ENCODE measurements around the gene MSANTD3.
A peak's percentile ranks its signal among the peaks of the same experiment; 100 is the strongest.

MSANTD3 gene

DNA sequence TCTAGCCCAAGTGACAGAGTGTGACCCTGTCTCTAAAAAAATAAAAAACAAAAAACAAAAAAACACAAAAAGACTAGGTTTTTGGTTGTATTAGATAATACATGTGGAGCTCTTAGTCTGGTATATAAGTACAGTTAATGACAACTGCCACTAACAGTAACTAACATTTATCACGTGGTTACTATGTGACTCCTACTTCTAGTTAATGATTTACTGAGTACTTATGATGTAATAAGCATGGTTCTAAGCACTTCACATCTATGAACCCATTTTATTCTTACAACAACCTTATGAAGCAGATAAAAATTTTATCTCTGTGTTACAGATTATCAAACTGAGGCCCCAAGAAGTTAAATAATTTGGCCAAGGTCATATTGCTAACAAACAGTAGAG is 39.9 kb downstream of the MSANTD3 start:
- no peak for DNase-seq

DNA sequence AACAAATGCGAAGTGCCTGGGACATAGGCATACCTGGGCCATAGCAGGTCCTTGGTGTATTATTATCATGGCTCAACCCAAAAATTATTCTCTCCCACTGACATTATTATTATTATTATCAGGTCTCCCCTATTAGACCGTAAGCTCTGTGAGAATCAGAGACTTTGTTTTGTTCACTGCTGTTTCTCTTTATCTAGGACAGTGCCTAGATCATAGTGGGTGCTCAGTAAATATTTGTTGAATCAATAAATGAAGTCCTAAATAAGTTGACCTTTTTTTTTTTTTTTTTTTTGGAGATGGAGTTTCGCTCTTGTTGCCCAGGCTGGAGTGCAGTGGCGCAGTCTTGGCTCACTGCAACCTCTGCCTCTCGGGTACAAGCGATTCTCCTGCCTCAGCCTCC is 41.1 kb downstream of the MSANTD3 start:
- DNase-seq: no peak

DNA sequence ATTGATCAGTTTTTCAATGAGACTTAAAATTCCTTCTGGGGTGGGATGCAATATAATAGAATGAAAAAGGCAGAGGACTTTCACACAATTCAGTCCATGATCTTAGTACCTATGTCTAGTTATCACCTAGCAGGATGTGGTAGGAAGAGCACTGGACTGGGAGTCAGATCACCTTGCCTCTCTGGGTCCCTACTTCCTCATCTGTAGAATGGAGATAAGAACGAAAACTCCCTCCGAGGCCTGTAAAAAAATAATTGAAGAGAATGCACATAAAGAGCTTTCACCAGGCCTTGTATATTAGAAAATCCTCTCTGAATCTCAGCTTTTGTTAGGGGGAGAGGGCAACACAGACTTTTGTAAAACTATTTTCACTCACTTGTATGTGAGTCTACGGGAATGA is 45.3 kb downstream of the MSANTD3 start:
- no peak for DNase-seq

DNA sequence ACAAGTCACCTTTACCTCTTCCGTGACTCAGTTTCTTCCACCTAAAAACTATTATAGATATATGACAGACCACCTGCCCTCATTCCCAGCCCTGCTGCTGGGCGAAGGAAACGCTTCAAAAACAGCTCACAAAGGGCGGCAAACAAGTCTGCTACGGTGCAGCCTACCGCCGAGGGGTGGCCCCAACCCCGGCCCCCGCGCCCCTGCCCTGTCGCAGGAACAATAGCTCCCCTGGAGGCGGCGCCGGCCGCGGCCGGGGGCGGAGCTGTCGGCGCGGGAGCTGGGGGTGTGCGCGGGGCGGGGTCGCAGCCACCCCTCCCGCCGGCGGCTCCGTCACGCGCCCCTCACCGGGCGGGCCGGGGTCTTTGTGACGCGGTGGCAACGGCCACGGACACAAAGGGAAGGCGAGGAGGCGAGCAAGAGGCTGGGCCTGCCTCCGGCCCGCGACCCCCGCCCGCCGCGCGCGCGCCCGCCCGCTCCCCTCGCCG is 45.9 kb downstream of the MSANTD3 start, which contains the start of gene TMEFF1:
Gene TMEFF1 (plus strand): TSS at position 362 of the 488 bp plus-strand sequence. CDS start 396 bp downstream, outside the sequence.
- peak; percentile 43 for DNase-seq

DNA sequence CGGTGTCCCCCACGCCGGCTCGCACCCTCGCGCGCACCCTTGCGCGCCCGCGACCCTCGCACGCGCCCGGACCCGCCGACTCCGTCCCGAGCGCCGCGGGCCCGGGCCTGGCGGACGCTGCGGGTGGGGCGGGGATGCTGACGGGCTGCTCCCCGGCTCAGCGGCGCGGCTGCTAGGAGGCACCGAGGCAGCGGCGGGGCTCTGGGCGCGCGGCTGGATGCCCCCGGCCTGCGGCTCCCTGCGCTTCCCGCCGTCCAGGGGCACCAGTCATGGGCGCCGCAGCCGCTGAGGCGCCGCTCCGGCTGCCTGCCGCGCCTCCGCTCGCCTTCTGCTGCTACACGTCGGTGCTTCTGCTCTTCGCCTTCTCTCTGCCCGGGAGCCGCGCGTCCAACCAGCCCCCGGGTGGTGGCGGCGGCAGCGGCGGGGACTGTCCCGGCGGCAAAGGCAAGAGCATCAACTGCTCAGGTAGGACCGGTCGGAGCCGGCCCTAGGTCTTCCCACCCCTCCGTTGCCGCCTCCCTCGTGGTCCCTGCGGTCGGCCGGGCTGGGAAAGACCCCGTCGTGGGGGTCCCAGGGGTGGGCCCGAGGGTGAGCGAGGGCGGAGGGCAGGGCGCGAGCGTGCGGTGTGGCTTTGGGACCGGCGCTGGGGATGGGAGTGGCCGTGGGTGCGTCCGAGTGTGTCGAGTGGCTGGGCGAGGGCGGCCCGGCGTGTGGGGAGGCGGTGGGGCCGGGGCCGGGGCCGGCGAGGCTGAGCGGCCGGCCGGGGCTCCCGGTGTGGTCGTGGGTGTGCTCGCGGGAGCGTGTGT is 46.5 kb downstream of the MSANTD3 start:
- DNase-seq: peak; percentile 22

DNA sequence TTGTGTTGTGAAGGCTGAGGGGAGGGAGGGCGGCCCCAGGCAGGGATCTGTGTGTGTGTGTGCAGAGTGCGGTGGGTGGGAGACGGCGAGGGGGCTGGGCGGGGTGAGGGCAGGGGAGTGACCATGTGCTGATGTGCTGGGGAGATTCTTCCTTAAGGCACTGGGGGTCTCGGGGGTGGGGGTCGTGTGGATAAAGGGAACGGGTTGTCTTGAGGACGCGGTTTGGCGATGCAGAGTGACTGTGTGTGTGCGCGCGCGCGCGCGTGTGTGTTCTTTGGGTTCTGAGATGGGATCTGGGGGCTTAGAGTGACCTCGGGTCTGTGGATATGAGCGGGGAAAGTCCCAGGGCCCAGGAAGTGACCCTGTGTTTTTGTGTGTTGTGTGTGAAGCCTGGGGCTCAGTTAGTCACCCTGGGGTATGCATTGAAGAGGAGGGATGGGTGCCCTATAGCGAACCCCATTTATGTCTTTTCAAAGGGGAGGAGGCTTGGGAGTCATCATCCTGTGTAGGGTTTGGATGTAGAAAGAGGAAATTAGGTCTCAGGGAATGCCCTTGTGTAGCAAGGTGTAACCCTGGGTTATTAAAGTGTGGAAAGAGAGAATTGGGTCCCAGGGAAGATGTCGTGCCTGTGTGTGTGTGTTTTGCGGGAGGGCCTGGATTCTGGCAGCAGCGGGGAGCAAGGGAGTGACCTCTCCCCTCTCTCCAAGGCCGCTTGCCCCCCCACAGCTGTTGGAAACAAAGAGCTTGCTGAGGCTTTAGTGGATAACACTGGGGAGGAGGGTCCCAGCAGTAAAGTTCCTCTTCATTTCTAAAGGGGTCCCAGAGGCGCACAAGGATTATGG is 47.4 kb downstream of the MSANTD3 start:
- peak; percentile 0 for DNase-seq

DNA sequence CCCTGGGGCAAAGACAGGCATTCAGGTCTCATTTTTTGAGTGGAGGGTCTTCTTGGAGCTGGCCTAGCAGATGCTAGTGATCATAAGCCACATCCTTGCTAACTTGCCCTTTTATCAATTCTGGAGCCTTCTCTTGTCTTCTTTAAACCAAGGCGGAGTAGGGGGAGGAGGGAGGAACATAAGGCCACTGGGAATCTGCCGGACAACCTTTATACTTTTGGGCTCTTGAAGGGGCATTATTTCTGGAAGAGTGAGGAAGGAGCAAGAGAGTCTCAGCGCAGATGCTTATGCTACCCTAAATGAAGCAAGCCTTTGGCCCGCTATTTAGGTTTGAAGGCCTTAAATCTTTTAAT is 48.0 kb downstream of the MSANTD3 start:
- no peak for DNase-seq

DNA sequence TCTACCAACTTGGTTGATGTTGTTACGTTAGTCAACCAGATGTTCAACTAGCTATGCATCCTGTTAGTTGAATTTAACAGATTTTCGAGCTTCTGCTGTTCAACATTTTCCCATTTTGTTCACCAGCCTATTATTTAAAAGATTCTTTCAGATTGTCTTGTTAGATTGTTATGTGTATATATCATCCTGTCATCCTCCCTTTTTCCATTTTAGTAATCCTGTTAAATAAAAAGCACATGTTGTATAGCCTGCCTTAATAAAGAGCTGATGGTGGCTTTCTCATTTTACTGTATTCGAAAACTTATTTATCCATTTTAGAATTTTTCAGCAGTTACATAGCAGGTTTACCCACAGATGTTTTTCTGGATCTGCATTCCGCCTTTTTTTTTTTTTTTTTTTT is 50.3 kb downstream of the MSANTD3 start:
- no peak for DNase-seq

DNA sequence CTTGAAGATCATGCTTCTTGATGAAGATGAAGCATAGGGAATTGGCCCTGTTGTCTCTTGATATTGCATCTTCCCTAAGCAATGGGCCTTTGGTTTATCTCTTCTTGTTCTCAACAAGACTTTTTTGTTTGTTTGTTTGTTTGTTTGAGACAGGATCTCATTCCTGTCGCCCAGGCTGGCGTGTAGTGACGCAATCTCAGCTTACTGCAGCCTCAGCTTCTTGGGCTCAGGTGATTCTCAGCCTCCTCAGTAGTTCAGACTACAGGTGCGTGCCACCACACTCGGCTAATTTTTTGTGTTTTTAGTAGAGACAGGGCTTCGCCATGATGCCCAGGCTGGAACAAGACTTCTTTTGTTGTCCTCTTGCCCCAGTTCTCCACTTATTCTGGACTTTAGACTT is 51.2 kb downstream of the MSANTD3 start:
- no peak for DNase-seq

DNA sequence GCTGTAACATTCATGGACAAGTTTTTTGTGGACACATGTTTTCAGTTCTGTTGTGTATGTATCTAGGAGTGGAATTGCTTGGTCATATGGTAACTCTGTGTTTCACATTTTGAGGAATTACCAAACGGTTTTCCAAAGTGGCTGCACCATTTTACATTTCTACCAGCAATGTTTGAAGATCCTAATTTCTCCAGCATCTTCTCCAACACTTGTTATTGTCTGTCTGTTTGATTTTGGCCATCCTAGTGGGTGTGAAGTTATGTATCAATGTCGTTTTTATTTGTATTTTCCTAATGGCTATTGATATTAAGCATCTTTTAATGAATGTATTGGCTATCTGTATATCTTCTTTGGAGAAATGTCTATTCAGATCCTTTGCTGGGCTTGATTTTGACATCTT is 52.9 kb downstream of the MSANTD3 start:
- DNase-seq: no peak

DNA sequence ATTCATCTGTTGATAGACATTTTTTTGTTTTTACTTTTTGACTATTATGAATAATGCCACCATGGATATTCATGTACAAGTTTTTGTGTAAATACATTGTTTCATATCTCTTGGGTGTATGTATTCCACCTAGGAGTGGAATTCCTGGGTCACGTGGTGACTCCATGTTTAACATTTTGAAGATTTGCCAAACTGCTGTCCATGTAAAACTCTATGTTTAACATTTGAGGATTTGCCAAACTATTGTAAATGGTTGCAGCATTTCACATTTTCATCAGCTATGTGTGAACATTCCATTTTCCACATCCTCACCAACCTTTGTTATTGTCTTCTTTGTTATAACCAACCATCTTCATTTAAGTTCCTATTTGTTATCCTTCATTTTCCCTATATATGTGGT is 58.3 kb downstream of the MSANTD3 start:
- DNase-seq: no peak

DNA sequence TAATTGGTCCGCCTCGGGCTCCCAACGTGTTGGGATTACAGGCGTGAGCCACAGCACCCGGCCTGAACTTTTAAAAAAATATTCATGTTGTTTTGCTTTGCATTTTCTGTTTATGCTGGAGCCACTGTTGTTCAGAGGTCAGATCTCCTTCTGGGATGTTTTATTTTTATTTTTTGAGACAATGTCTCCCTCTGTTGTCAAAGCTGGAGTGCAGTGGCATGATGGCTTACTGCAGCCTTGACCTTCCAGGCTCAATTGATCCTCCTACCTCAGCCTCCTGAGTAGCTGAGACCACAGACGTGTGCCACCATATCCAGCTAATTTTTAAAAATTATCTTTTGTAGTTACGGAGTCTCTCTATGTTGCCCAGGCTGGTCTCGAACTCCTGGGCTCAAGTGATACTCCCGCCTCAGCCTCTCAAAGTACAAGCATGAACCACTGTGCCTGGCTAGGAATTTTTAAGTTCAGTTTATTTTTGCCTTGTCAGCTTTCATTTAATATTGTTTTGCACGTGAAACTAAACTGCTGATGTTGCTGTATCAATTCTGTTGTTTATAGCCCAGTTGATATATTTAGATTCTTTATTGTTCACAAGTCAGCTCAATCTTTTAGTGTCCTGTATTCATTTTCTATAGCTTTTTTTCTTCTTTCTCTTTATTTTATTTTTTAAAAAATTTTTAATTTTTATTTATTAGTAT is 59.7 kb downstream of the MSANTD3 start:
- DNase-seq: no peak

DNA sequence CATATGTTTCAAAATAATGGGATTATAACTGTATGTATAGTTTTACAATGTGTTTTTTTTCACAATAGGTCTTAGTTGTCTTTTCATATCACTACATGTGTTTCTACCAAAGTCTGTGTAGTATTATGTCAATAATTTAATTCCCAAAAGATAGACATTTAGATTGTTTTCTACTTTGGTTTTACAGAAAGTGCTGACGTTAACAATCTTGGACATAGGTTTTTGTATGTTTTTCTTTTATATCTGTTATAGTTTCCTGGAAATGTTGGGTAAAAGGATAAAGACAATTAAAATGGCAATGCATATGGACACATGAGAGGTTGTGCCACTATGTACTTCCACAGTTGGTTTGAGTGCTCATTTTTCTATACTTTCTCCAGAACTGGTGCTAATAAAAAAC is 61.2 kb downstream of the MSANTD3 start:
- no peak for DNase-seq

DNA sequence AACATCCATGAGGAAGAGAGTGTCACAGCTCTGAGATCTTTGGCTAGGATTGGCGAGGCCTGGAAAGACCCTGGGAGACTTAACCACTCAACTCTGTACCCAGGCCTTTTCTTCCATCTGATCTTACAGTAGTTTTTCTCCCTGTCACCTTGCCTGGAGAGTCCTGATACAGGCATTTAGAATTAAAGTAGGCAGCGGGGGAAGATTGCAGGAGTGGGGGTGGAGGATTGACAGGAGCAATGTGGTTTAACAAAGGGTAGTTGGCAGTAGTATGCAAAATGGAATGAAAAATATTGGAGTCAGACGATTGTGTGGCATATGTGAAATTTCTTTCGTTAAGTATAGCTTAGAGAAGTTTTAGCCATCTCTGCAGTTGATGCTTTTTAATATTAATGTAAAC is 62.9 kb downstream of the MSANTD3 start:
- no peak for DNase-seq

DNA sequence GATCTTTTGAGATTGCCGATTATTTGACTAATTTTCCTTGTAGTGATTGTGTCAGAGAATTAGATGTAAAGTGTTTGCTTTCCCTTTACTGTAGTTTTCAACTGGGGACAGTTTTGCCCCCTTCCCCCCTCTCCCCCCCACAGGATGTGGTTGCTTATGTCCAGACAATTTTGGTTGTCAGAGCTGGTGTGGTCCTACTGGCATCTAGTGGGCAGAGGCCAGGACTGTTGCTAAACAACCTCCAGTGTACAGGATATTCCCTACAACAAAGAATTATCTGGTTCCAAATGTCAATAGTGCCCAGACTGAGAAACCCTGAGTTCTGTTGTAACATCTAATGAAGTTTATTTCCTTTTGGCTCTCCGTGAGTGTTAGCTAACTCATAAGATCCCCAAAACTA is 66.0 kb downstream of the MSANTD3 start:
- DNase-seq: no peak

DNA sequence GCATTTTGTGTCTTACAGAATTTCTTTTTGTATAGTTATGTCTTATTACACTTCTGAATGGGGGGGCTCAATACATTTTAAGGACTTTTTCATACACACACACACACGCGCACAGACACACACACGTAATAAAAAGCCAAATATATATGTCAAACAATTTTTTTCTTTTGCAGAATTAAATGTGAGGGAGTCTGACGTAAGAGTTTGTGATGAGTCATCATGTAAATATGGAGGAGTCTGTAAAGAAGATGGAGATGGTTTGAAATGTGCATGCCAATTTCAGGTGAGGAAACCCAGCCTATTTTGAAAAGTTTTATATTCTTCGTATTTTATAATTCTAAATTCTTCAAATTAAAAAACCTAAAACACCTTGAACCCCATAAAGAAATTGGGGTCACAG is 71.6 kb downstream of the MSANTD3 start:
- no peak for DNase-seq

DNA sequence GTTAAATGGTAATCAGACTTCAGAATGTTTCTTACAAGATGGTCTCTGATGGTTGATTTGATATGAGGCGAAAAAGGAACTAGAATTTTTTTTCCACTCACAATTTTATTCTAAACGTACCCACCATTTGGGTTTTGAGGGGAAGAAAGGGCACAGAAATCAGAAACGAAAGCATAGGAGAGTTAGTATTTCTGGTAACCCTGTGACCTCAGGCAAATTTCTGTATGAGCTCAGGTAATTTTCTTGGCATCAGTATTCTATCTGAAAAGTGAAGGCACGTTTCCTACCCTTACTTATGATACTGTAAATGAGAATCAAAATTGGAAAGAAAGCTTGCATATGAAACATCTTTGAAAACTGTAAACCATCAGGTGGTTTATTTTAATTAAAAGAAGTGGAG is 72.5 kb downstream of the MSANTD3 start:
- DNase-seq: no peak

DNA sequence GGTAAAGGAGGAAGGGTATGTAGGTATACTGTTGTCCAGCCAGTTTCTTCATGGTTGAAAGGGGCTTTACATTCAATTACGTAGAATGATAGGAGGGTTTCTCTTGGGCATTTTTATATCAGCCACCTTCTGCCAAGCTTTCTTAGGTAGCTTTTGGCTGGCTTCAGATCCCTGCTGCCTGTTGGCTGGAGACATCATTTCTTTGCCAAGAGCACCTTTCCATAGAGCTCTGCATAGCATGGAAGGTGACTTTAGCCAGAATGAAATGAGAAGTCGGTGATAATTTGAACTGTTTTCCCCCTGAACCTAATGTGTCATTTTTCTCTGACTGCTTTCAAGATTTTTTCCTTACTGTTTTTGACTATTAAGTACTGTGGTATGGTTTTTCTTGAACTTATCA is 72.9 kb downstream of the MSANTD3 start:
- no peak for DNase-seq
